GM19455 (cell line): ENCODE measurements around the gene VARS2.

Source experiments
- ATAC-seq: cut with Tn5 transposase; IDR thresholded peaks from one replicate; pipeline ENCODE4 v1.9.1; 2021; ENCODE audit not compliant: unreplicated experiment

VARS2 gene

GRCh38 chr6:30884521-30885480 is 29.2 kb upstream of the VARS2 start:
- no peak for ATAC-seq

GRCh38 chr6:30885481-30885998 is 28.5 kb upstream of the VARS2 start:
- ATAC-seq = no peak

GRCh38 chr6:30885999-30886896 is 27.8 kb upstream of the VARS2 start:
- ATAC-seq = no peak

- ATAC-seq = no peak
These were observed 27.2 kb upstream of the VARS2 start for GRCh38 chr6:30886897-30887255.

GRCh38 chr6:30887901-30888815 is 25.9 kb upstream of the VARS2 start:
- no peak for ATAC-seq

- ATAC-seq = no peak
These were observed 25.1 kb upstream of the VARS2 start for GRCh38 chr6:30888816-30889495.

GRCh38 chr6:30889496-30889885 is 24.5 kb upstream of the VARS2 start:
- ATAC-seq = no peak

GRCh38 chr6:30889921-30890645 is 24.0 kb upstream of the VARS2 start:
- no peak for ATAC-seq

- no peak for ATAC-seq
These were observed 23.2 kb upstream of the VARS2 start for GRCh38 chr6:30890646-30891449.

GRCh38 chr6:30891450-30891723 is 22.7 kb upstream of the VARS2 start:
- no peak for ATAC-seq

GRCh38 chr6:30891816-30892538 is 22.1 kb upstream of the VARS2 start:
- no peak for ATAC-seq

GRCh38 chr6:30893001-30893591 is 20.9 kb upstream of the VARS2 start:
- ATAC-seq = no peak

- ATAC-seq = no peak
These were observed 20.4 kb upstream of the VARS2 start for GRCh38 chr6:30893666-30894065.

GRCh38 chr6:30894381-30894780 is 19.7 kb upstream of the VARS2 start:
- ATAC-seq = no peak

GRCh38 chr6:30894935-30895334 is 19.1 kb upstream of the VARS2 start:
- ATAC-seq = no peak

- no peak for ATAC-seq
These were observed 18.7 kb upstream of the VARS2 start for GRCh38 chr6:30895343-30895742.

- no peak for ATAC-seq
These were observed 17.5 kb upstream of the VARS2 start for GRCh38 chr6:30896541-30896940.

- ATAC-seq = no peak
These were observed 16.2 kb upstream of the VARS2 start for GRCh38 chr6:30897882-30898281.
